HEK293 (cell line): Measurements from ENCODE around the gene DIS3L2.

Experiments used
- CTCF ChIA-PET: fragments of 350-600 bp; formaldehyde crosslinking; extraction: SDS; loops from one replicate; lab custom pipeline; 2021; ENCODE audit warnings: antibody characterized with exemption; lab: Yijun Ruan, JAX
- POLR2A ChIA-PET: fragments of 300-600 bp; formaldehyde crosslinking; extraction: SDS; loops from one replicate; lab custom pipeline; 2020; ENCODE audit warnings: antibody characterized with exemption, inconsistent platforms; lab: Yijun Ruan, JAX
- H3K27ac ChIP-seq: fragments of 200-500 bp; sonication (Bioruptor generic); 2 replicates; pipeline ENCODE4 v1.5.1; 2014; ENCODE audit warnings: low read depth, low read length, control low read depth, inconsistent platforms; ENCODE audit errors: extremely low read depth
- H3K36me3 ChIP-seq, 2 experiments: fragments of 200-500 bp in 1 of 2; sonication (Bioruptor generic) in 1 of 2; 1 replicate in 1 of 2; 2 replicates in 1 of 2; pipeline ENCODE4 v1.5.1; 2014 to 2017; ENCODE audit warnings: inconsistent platforms in 2 of 2, low read length in 2 of 2; ENCODE audit not compliant: control insufficient read depth in 2 of 2, insufficient read depth in 1 of 2
- H3K4me1 ChIP-seq: fragments of 200-500 bp; sonication (Bioruptor generic); 2 replicates; pipeline ENCODE4 v1.5.1; 2014; ENCODE audit warnings: mild to moderate bottlenecking, low read length, inconsistent platforms; ENCODE audit not compliant: control insufficient read depth, insufficient read depth
- H3K4me3 ChIP-seq: 2 replicates; pipeline ENCODE4 v1.5.1; 2011; ENCODE audit warnings: low read depth, mild to moderate bottlenecking, control low read depth, low read length, moderate library complexity
- H3K9me3 ChIP-seq: fragments of 200-500 bp; sonication (Bioruptor generic); 2 replicates; pipeline ENCODE4 v1.5.1; 2014; ENCODE audit warnings: low read depth, low read length, inconsistent platforms; ENCODE audit not compliant: control insufficient read depth, insufficient read depth
- ATF2 ChIP-seq: fragments of 450-650 bp; formaldehyde crosslinking; IDR thresholded peaks from 2 replicates; pipeline ENCODE4 v1.5.1; 2016; ENCODE audit warnings: missing biosample characterization, missing genetic modification characterization, low read depth
- CTCF ChIP-seq: fragments of 450-650 bp; formaldehyde crosslinking; IDR thresholded peaks from 2 replicates; pipeline ENCODE4 v1.5.1; 2016; ENCODE audit warnings: missing biosample characterization, missing genetic modification characterization
- EGR2 ChIP-seq: fragments of 450-650 bp; formaldehyde crosslinking; IDR thresholded peaks from 2 replicates; pipeline ENCODE4 v1.5.1; 2016; ENCODE audit warnings: low read depth, missing biosample characterization, missing genetic modification characterization
- GFI1B ChIP-seq: fragments of 450-650 bp; formaldehyde crosslinking; IDR thresholded peaks from 2 replicates; pipeline ENCODE4 v1.5.1; 2016; ENCODE audit warnings: missing biosample characterization, missing genetic modification characterization
- HIC1 ChIP-seq: fragments of 450-650 bp; formaldehyde crosslinking; IDR thresholded peaks from 2 replicates; pipeline ENCODE4 v1.5.1; 2016; ENCODE audit warnings: missing biosample characterization, missing genetic modification characterization
- HOXD13 ChIP-seq: sonication (generic); formaldehyde crosslinking; IDR thresholded peaks from 2 replicates; pipeline ENCODE4 v1.8.0; 2022; ENCODE audit warnings: missing genetic modification reagents, borderline replicate concordance
- INSM2 ChIP-seq: fragments of 450-650 bp; formaldehyde crosslinking; IDR thresholded peaks from 2 replicates; pipeline ENCODE4 v1.5.1; 2016; ENCODE audit warnings: missing biosample characterization, missing genetic modification characterization
- MYNN ChIP-seq: fragments of 450-650 bp; formaldehyde crosslinking; IDR thresholded peaks from 2 replicates; pipeline ENCODE4 v1.5.1; 2016; ENCODE audit warnings: missing biosample characterization, missing genetic modification characterization, borderline replicate concordance
- SALL2 ChIP-seq: fragments of 450-650 bp; formaldehyde crosslinking; IDR thresholded peaks from 2 replicates; pipeline ENCODE4 v1.5.0; 2017; ENCODE audit warnings: missing biosample characterization, mild to moderate bottlenecking, missing genetic modification characterization, borderline replicate concordance
- SETDB1 ChIP-seq: IDR thresholded peaks from one replicate; pipeline ENCODE4 v1.6.1; 2017; ENCODE audit warnings: mild to moderate bottlenecking, low read length, moderate library complexity, mixed read lengths; ENCODE audit not compliant: insufficient read length
- ZBTB48 ChIP-seq: fragments of 450-650 bp; formaldehyde crosslinking; IDR thresholded peaks from 2 replicates; pipeline ENCODE4 v1.5.1; 2016; ENCODE audit warnings: missing biosample characterization, missing genetic modification characterization
- ZBTB8A ChIP-seq: fragments of 450-650 bp; formaldehyde crosslinking; IDR thresholded peaks from 2 replicates; pipeline ENCODE4 v1.5.1; 2016; ENCODE audit warnings: missing biosample characterization, missing genetic modification characterization
- ZNF112 ChIP-seq: fragments of 450-650 bp; formaldehyde crosslinking; IDR thresholded peaks from 2 replicates; pipeline ENCODE4 v1.5.0; 2017; ENCODE audit warnings: missing biosample characterization, missing genetic modification characterization
- ZNF132 ChIP-seq: fragments of 450-650 bp; formaldehyde crosslinking; IDR thresholded peaks from 2 replicates; pipeline ENCODE4 v1.5.1; 2017; ENCODE audit warnings: missing biosample characterization, missing genetic modification characterization, borderline replicate concordance
- ZNF155 ChIP-seq: fragments of 450-650 bp; formaldehyde crosslinking; IDR thresholded peaks from 2 replicates; pipeline ENCODE4 v1.5.1; 2016; ENCODE audit warnings: missing biosample characterization, missing genetic modification characterization
- ZNF223 ChIP-seq: fragments of 450-650 bp; formaldehyde crosslinking; IDR thresholded peaks from 2 replicates; pipeline ENCODE4 v1.5.1; 2016; ENCODE audit warnings: missing biosample characterization, missing genetic modification characterization
- ZNF248 ChIP-seq: fragments of 450-650 bp; formaldehyde crosslinking; IDR thresholded peaks from 2 replicates; pipeline ENCODE4 v1.5.1; 2017; ENCODE audit warnings: missing biosample characterization, missing genetic modification characterization
- ZNF26 ChIP-seq: fragments of 450-650 bp; formaldehyde crosslinking; IDR thresholded peaks from 2 replicates; pipeline ENCODE4 v1.5.1; 2016; ENCODE audit warnings: missing biosample characterization, missing genetic modification characterization
- ZNF423 ChIP-seq: fragments of 450-650 bp; formaldehyde crosslinking; IDR thresholded peaks from 2 replicates; pipeline ENCODE4 v1.5.1; 2016; ENCODE audit warnings: missing biosample characterization, missing genetic modification characterization
- ZNF449 ChIP-seq: fragments of 450-650 bp; formaldehyde crosslinking; IDR thresholded peaks from 2 replicates; pipeline ENCODE4 v1.5.1; 2017; ENCODE audit warnings: missing biosample characterization, mild to moderate bottlenecking, missing genetic modification characterization, moderate library complexity
- ZNF692 ChIP-seq: fragments of 450-650 bp; formaldehyde crosslinking; IDR thresholded peaks from 2 replicates; pipeline ENCODE4 v1.5.1; 2016; ENCODE audit warnings: missing biosample characterization, missing genetic modification characterization
- ZNF701 ChIP-seq: fragments of 450-650 bp; formaldehyde crosslinking; IDR thresholded peaks from 2 replicates; pipeline ENCODE4 v1.5.1; 2016; ENCODE audit warnings: missing biosample characterization, missing genetic modification characterization
- ZNF837 ChIP-seq: fragments of 450-650 bp; formaldehyde crosslinking; IDR thresholded peaks from 2 replicates; pipeline ENCODE4 v1.5.1; 2016; ENCODE audit warnings: missing biosample characterization, missing genetic modification characterization
- ZSCAN18 ChIP-seq: fragments of 450-650 bp; formaldehyde crosslinking; IDR thresholded peaks from 2 replicates; pipeline ENCODE4 v1.5.1; 2016; ENCODE audit warnings: missing biosample characterization, missing genetic modification characterization
- ZSCAN30 ChIP-seq: fragments of 450-650 bp; IDR thresholded peaks from 2 replicates; pipeline ENCODE4 v1.5.1; 2018; ENCODE audit warnings: missing biosample characterization, mild to moderate bottlenecking, missing genetic modification characterization, moderate library complexity

DIS3L2 gene

GRCh38 chr2:232029346-232029745 lies 67.8 kb downstream of the DIS3L2 start:
- H3K27ac ChIP-seq = no peak overlapping the region
- peaks cover 29% of the 10 kb centered on the region for H3K4me1 ChIP-seq
- CTCF ChIA-PET = interaction anchor here (0.6 kb wide), 1 partner anchor 11 kb away, joined by 3 read pairs; no protein-coding TSS in a partner anchor
- no peak overlapping the region for H3K4me3 ChIP-seq
- TF ChIP-seq ZNF26 (tag by site-specific recombination) (no peak), HOXD13 (no peak), ZNF112 (no peak), ZBTB48 (tag by site-specific recombination) (no peak), SALL2 (no peak), ZNF837 (no peak), ZNF132 (tag by site-specific recombination) (no peak), EGR2 (no peak), ZNF223 (no peak), ZNF423 (no peak), HIC1 (tag by site-specific recombination) (no peak), ZNF701 (tag by site-specific recombination) (no peak), ZNF155 (tag by site-specific recombination) (no peak), ZSCAN30 (tag by site-specific recombination) (no peak), ZNF449 (no peak), GFI1B (no peak), ATF2 (no peak), ZBTB8A (tag by site-specific recombination) (no peak), ZNF248 (no peak), ZSCAN18 (tag by site-specific recombination) (no peak)
- H3K9me3 ChIP-seq = no peaks in the 10 kb centered on the region
- peaks cover 0 to 4% of the 10 kb centered on the region in 2 experiments; a peak in 1 of 3 replicates for H3K36me3 ChIP-seq
- POLR2A ChIA-PET = no interaction called here

- H3K9me3 ChIP-seq = no peaks in the 10 kb centered on the region
- no peak for TF ChIP-seq INSM2 (tag by site-specific recombination)
- no peak for TF ChIP-seq MYNN (tag by site-specific recombination)
- no peak for TF ChIP-seq SETDB1
- TF ChIP-seq CTCF (tag by site-specific recombination) = no peak
- no peak for TF ChIP-seq ZNF692 (tag by site-specific recombination)
Observed at GRCh38 chr2:232030229-232030628, 68.7 kb downstream of the DIS3L2 start.

More at GRCh38 chr2:232030229-232030628, 68.7 kb downstream of the DIS3L2 start:
- H3K4me1 ChIP-seq = peaks cover 25% of the 10 kb centered on the region
- CTCF ChIA-PET = no interaction called here
- POLR2A ChIA-PET = no interaction called here
- H3K4me3 ChIP-seq = no peak overlapping the region
- peaks cover 0 to 4% of the 10 kb centered on the region in 2 experiments; a peak in 1 of 3 replicates for H3K36me3 ChIP-seq
- no peak overlapping the region for H3K27ac ChIP-seq
